GM19035 (cell line): ENCODE results near the gene PELI2.
A peak's percentile ranks its signal among the peaks of the same experiment; 100 is the strongest.

ENCODE experiments used
- ATAC-seq: cut with Tn5 transposase; IDR thresholded peaks from one replicate; pipeline ENCODE4 v1.9.1; 2021; ENCODE audit not compliant: unreplicated experiment

PELI2 gene

DNA sequence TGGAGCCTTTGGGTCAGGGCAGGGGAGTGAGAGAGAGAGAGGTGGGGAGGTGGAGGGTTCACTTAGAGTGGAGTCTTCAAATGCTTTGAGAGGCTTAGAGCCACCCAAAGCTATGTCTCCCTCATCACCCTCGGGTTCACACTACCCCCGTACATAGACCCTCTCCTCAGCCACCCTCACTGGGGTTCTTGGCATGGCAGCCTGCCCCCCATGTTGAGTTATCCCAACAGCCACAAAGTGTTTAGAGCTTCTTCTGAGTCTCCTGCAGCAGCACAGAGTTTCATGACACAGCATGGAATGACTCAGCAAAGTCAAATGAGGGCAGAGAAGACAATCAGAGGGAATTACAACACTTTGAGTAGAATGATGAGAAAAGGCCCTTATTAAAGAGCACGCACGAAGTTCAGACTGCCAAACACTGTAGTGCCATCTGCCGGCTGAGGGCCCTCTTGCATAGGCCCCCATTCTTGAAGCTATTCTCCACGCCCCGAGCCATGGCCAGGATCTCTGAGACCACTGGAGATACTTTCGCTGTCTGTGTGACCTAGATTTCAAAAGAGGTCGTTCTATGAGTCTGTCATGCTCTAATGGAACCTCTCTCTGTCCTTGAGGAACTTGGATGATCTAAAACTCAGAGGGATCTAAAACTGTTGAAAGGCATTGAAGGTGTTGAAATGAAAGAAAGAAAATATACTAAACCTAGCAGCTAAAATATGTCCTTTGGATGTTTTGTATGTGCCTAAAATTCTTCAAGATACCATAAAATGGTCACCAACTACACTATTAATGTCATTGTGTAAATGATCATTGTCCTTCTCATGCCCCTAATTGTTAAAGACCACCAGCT lies 221.9 kb downstream of the PELI2 start:
- ATAC-seq: peak; percentile 62

DNA sequence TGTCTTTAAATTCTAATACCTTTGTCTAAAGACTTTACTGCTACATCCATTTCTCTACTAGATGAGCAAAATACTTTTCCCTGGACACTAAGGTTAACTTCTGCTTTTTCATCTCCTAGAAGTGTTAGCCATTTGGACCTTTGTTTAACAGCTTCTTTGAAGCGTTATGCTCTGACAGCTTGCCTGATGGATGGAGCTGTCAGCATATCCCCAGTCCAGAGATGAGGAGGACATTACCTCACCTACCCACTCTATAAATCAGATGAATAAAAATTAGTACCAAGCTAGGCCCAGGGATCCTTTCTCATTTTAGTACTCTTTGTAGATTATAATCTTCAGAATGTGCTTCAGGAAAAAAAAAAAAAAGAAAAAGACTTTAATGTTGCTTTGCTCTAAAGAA lies 222.7 kb downstream of the PELI2 start:
- no peak for ATAC-seq

DNA sequence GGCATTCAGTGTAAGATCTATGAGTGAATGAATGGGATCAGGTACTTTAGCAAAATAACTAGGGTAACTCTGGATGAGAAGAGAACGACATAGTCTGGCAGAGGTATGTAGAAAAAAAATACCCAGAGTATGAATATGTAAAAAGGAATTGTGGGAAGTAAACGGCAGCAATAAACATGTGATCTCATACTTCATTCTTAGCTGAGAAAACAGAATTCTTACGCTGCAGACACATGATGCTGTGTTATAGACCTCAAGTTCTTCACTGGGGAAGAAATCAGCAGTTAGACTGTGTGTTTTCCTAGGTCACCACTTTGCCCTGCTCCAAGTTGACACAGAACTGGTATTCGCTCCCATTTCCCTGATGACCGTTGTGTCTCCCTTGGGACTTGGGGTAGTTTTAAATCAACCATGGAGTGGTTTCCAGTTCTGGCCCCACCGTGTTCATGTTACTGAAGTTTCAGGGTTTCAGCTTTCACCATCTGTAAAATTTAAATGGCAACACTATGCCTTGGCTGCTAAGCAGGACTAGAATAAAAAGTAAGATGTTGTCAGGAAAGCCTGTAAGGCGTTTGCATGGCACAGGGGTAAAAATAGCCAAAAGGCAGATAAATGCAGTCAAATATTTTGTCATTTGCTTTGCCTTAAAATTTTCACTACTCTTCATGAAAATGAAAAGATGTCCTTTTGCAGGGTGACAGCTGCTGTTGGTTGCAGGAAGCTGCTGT lies 223.7 kb downstream of the PELI2 start:
- ATAC-seq: no peak

DNA sequence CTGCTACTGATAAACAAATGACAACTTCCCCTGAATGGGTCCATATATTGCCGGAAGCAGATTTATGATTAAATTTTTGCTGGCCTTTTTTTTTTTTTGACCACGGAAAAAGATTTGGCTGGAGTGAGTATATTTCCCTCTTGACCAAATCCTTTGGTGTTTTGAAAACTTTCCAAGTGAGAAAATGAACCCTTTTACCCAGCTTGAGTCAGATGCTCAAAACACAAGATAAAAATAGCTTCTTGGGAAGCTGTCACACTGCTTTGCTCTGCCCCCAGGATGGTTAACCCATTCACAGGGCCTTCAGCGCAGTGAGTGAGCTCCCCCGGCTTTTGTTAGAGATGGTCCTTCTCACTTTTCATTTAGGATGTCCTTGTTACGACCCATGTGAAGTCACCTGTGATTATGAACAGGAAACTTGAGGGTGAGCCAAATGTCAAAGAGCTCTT lies 224.3 kb downstream of the PELI2 start:
- ATAC-seq: no peak

DNA sequence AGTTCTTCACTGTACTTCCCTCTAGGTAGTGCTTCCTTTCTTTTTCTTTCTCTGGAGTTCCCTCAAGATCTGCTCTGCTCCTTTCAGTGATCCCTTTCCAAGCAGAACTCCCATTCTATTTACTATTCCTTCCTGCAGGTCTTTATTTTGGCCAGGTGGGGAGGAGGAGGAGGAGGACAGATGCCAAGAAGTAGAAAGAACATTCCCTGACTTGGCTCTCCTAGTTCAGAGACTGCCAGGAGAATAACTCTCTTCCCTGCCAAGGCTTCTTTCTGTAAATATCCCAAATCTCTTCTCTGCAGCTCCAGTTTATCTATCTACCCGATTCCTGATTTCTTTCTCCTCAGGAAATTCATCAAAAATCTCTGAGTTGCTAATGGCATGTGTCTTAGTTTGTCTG lies 231.7 kb downstream of the PELI2 start:
- ATAC-seq: no peak
